ENCODE data around the gene SNX5.

GRCh38 chr20:17933711-17934110 lies 34.9 kb downstream of the SNX5 start:
- TF ChIP-seq CTCF (conservative IDR thresholded peaks at IDR 0.05 in 1 of 2, IDR thresholded peaks at IDR 0.05 in 1 of 2; ENCODE audit: extremely low read depth in 1 of 2, insufficient read depth in 1 of 2, low read depth in 1 of 2, low read length in 2 of 2) (no peak), EZH2 (IDR thresholded peaks at IDR 0.05; ENCODE audit: borderline replicate concordance, low read length) (no peak)

Data from mammary epithelial cell (primary cell).